Activated naive CD8-positive, alpha-beta T cell (primary cell): ENCODE measurements around the gene EMP2.
"Not testable (repeated sequence)": the region's sequence is repeated elsewhere in the genome, so short reads cannot be mapped to it uniquely, and the experiment has no call there.

Source experiments
- H3K27ac Mint-ChIP-seq: one replicate; pipeline ENCODE4 v1.8.0; 2021; ENCODE audit warnings: mixed read lengths
- H3K27me3 Mint-ChIP-seq: one replicate; pipeline ENCODE4 v1.8.0; 2021; ENCODE audit warnings: mixed read lengths
- H3K36me3 Mint-ChIP-seq: one replicate; pipeline ENCODE4 v1.8.0; 2021; ENCODE audit warnings: mixed read lengths
- H3K4me1 Mint-ChIP-seq: one replicate; pipeline ENCODE4 v1.8.0; 2021; ENCODE audit warnings: low read depth, mixed read lengths
- H3K4me3 Mint-ChIP-seq: one replicate; pipeline ENCODE4 v1.8.0; 2021; ENCODE audit warnings: mild to moderate bottlenecking, mixed read lengths
- H3K9me3 Mint-ChIP-seq: one replicate; pipeline ENCODE4 v1.8.0; 2021; ENCODE audit warnings: low read depth, mixed read lengths

Gene EMP2

GRCh38 chr16:10517868-10518267 lies 62.5 kb downstream of the EMP2 start:
- Mint-ChIP-seq H3K4me1 (peaks cover 2% of the 10 kb centered on the region), H3K4me3 (no peak overlapping the region), H3K27me3 (peaks cover 6% of the 10 kb centered on the region), H3K27ac (no peak overlapping the region), H3K9me3 (no peaks in the 10 kb centered on the region), H3K36me3 (no peaks in the 10 kb centered on the region)

DNA sequence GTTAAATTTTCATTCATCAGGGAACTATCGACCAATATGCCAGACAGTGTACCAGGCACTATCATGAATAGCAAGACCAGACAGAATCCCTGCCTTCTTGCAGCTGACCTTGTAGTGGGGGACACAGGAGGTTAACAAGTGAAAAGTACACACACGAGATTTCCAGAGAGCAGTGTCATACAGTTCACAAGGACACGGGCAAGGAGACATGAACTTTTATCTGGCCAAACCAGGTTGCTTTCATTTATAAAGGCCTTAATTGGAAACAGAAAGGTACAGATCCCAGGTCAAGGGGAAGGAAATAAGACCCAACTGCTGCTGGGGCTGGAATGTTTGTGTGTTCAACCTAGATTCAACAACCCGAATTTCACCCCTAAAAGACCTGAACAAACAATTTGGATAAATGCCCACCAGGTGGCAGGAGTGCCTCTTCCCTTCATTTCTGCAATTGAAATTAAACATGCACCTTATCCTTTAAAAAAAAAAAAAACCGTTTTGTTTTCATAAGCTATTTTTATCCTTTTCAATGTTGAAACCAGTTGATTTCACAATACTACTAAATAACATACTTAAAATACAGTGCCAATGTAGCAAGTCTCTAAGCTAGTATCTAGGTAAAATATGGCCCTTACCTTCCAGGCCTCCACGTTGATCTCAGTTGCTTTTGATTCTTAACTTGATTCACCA lies 65.9 kb downstream of the EMP2 start:
- H3K36me3 Mint-ChIP-seq: no peaks in the 10 kb centered on the region
- no peak overlapping the region for H3K4me3 Mint-ChIP-seq
- no peaks in the 10 kb centered on the region for H3K9me3 Mint-ChIP-seq
- H3K27ac Mint-ChIP-seq: no peak overlapping the region
- H3K27me3 Mint-ChIP-seq: no peaks in the 10 kb centered on the region
- peaks cover 5% of the 10 kb centered on the region for H3K4me1 Mint-ChIP-seq

GRCh38 chr16:10511829-10512228 lies 68.6 kb downstream of the EMP2 start:
- Mint-ChIP-seq H3K36me3 (no peaks in the 10 kb centered on the region), H3K27me3 (no peaks in the 10 kb centered on the region), H3K9me3 (no peaks in the 10 kb centered on the region), H3K4me1 (peaks cover 7% of the 10 kb centered on the region), H3K4me3 (no peak overlapping the region), H3K27ac (no peak overlapping the region)

GRCh38 chr16:10510279-10510678 lies 70.1 kb downstream of the EMP2 start:
- Mint-ChIP-seq H3K27me3 (no peaks in the 10 kb centered on the region), H3K36me3 (no peaks in the 10 kb centered on the region), H3K4me1 (peaks cover 7% of the 10 kb centered on the region), H3K4me3 (no peak overlapping the region), H3K9me3 (no peaks in the 10 kb centered on the region), H3K27ac (no peak overlapping the region)

DNA sequence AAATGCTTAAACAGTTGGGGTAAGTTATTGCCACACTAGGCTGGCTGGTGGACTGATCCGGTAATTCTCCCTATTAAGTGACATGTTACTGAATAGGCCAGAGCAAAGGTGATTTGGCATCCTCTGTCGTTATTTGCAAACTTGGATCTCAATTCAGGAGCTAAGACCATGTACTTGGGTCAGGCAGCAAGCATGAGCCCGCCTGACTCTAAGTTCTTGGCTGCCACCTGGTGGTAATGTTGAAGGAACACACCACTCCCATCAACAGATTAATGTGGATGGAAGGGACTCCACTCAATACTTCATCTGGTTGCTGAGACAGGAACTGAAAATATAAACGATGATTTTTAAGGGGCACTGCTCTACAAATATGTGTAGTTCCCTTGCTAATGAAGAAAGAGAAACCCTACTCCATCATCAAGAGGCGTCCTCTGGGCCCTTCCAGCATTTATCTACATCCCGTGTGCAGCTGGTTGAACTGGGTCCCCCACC lies 70.8 kb downstream of the EMP2 start:
- Mint-ChIP-seq H3K9me3 (no peaks in the 10 kb centered on the region), H3K36me3 (no peaks in the 10 kb centered on the region), H3K27ac (no peak overlapping the region), H3K4me1 (peaks cover 7% of the 10 kb centered on the region), H3K4me3 (no peak overlapping the region), H3K27me3 (no peaks in the 10 kb centered on the region)

- not testable (repeated sequence) for H3K36me3 Mint-ChIP-seq, H3K4me3 Mint-ChIP-seq, H3K27ac Mint-ChIP-seq, H3K9me3 Mint-ChIP-seq, H3K27me3 Mint-ChIP-seq
- peaks cover 11% of the 10 kb centered on the region for H3K4me1 Mint-ChIP-seq
Observed at GRCh38 chr16:10505286-10505685, 75.1 kb downstream of the EMP2 start.

GRCh38 chr16:10504404-10504885 lies 76.0 kb downstream of the EMP2 start:
- no peak overlapping the region for H3K4me3 Mint-ChIP-seq
- no peaks in the 10 kb centered on the region for H3K9me3 Mint-ChIP-seq
- H3K27me3 Mint-ChIP-seq: no peaks in the 10 kb centered on the region
- H3K27ac Mint-ChIP-seq: no peak overlapping the region
- peaks cover 8% of the 10 kb centered on the region for H3K4me1 Mint-ChIP-seq
- no peaks in the 10 kb centered on the region for H3K36me3 Mint-ChIP-seq

DNA sequence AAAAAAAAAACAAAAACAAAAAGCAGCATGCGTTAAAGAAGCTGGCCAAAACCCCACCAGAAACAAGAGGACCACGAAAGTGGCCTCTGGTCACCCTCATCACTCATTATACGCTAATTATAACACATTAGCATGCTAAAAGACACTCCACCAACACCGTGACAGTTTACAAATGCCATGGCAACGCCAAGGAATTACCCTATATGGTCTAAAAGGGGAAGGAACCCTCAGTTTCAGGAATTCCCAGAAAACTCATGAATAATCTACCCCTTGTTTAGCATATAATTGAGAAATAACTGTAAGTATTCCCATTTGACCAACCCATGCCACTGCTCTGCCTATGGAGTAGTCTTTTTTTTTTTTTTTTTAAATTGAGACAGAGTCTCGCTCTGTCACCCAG lies 77.6 kb downstream of the EMP2 start:
- Mint-ChIP-seq H3K36me3 (no peaks in the 10 kb centered on the region), H3K4me3 (no peak overlapping the region), H3K9me3 (no peaks in the 10 kb centered on the region), H3K27me3 (no peaks in the 10 kb centered on the region), H3K4me1 (peaks cover 7% of the 10 kb centered on the region), H3K27ac (no peak overlapping the region)

DNA sequence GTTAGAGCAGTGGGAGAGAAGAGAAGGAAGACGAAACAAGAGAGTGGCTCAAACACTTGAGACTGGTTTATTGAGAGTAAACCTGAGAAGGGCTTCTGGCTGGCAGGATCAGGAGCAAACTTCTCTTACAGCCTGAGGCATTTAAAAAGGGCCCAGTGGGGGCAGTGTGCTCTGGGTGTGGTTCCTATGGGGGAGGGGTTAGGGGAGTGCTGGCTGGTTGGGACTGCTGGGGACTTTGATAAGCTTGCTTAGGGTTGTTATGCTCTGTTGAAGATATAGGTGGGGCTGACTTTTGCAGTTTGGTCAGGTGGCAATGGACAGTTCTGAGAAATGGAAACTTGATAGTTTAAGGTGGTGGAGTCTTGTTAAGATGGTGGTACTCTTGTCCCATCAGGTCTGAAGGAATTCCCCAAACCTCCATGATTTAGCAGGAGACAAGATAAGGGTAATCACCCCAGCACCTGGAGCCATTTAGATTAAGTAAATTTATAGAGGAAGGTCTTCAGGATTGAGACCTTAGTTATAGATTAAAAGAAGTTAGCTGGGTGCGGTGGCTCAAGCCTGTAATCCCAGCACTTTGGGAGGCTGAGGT lies 79.3 kb downstream of the EMP2 start:
- no peak overlapping the region for H3K4me3 Mint-ChIP-seq
- H3K27ac Mint-ChIP-seq: no peak overlapping the region
- H3K36me3 Mint-ChIP-seq: peaks cover 5% of the 10 kb centered on the region

DNA sequence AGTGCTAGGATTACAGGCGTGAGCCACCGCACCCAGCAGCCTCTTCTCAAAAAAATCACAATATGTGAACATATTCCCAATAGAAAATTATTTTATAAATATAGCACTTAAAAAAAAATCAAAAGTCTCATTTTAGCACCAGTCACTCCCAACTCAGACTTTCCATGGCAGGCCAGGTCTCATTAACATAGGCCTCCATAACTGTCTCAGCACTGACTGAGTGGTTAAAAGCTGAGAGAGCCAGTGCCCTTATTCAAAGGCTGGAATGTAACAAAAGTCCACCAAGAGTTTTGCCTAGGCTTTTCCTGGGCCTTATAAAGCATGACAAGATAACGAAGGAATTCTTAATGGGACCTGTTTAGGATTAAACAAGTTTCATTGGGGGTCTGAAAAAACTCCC lies 79.8 kb downstream of the EMP2 start:
- peaks cover 5% of the 10 kb centered on the region for H3K9me3 Mint-ChIP-seq
- no peak overlapping the region for H3K4me3 Mint-ChIP-seq
- no peaks in the 10 kb centered on the region for H3K27me3 Mint-ChIP-seq
- peaks cover 5% of the 10 kb centered on the region for H3K36me3 Mint-ChIP-seq
- H3K4me1 Mint-ChIP-seq: peaks cover 7% of the 10 kb centered on the region
- H3K27ac Mint-ChIP-seq: no peak overlapping the region

More for the DNA sequence above, 79.3 kb downstream of the EMP2 start:
- no peaks in the 10 kb centered on the region for H3K27me3 Mint-ChIP-seq
- peaks cover 7% of the 10 kb centered on the region for H3K4me1 Mint-ChIP-seq
- H3K9me3 Mint-ChIP-seq: peaks cover 5% of the 10 kb centered on the region

DNA sequence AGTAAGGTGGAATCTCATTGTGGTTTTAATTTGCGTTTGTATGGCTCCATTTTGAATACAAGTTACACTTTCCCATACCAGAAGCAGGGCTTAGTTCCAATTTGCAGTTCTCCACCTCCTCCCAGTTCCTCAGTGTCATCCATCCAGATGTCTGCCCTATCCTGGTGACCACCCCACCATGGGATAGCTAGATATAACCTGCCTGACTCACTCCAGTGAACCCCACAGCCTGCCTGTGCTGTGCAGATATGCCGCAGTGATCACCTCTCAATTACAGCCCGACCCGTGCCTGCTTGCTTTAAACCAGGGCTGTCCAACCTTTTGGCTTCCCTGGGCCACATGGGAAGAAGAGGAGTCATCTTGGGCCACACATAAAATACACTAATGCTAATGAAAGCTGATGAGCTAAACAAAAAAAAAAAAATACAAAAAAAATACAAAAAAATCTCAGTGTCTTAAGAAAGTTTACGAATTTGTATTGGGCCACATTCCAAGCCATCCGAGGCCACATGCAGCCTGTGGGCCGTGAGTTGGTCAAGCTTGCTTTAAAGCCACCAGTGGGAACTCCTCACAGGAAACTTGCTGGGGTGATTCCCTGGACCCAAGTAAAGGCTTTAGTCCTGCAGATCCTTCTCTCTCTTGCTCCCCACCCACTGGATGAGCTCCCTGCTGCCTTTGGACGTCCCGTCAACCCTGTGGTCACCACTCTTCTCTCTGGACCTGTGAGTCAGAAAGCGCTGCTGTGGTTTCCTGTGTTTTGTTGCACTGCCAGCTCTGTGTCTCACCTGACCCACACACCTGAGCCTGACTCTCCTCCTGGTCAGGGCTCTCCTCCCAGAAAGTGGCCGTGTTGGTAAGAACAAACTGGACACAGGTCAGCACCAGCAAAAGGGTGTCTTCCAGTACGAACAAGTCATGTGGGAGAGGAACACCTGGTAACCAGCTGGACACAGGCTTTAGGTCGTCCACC lies 83.0 kb downstream of the EMP2 start:
- Mint-ChIP-seq H3K4me3 (no peak overlapping the region), H3K27me3 (no peaks in the 10 kb centered on the region), H3K27ac (no peak overlapping the region), H3K4me1 (peaks cover 5% of the 10 kb centered on the region), H3K9me3 (peaks cover 10% of the 10 kb centered on the region), H3K36me3 (peaks cover 7% of the 10 kb centered on the region)

- Mint-ChIP-seq H3K27ac (no peak overlapping the region), H3K27me3 (no peaks in the 10 kb centered on the region), H3K36me3 (peaks cover 7% of the 10 kb centered on the region), H3K9me3 (peaks cover 10% of the 10 kb centered on the region), H3K4me1 (no peaks in the 10 kb centered on the region), H3K4me3 (no peak overlapping the region)
Observed at GRCh38 chr16:10495031-10495345, 85.4 kb downstream of the EMP2 start.

GRCh38 chr16:10494343-10495030 lies 85.9 kb downstream of the EMP2 start:
- Mint-ChIP-seq H3K9me3 (peaks cover 10% of the 10 kb centered on the region), H3K27me3 (no peaks in the 10 kb centered on the region), H3K36me3 (peaks cover 7% of the 10 kb centered on the region), H3K4me1 (no peaks in the 10 kb centered on the region), H3K27ac (no peak overlapping the region), H3K4me3 (no peak overlapping the region)

- H3K4me3 Mint-ChIP-seq: no peak overlapping the region
- no peak overlapping the region for H3K27ac Mint-ChIP-seq
- no peaks in the 10 kb centered on the region for H3K4me1 Mint-ChIP-seq
- H3K36me3 Mint-ChIP-seq: peaks cover 7% of the 10 kb centered on the region
- H3K9me3 Mint-ChIP-seq: peaks cover 10% of the 10 kb centered on the region
- H3K27me3 Mint-ChIP-seq: no peaks in the 10 kb centered on the region
Observed at GRCh38 chr16:10493276-10493675, 87.1 kb downstream of the EMP2 start.
